T-helper 1 cell (primary cell): ENCODE measurements around the gene PRPH2.

ENCODE experiments used
- DNase-seq, 5 donors: peaks; one replicate each; pipeline ENCODE4 v3.0.0-alpha.2; 2012 to 2020
- total RNA-seq, 4 donors: gene quantifications; one replicate each; lab custom pipeline; 2026; lab: John Stamatoyannopoulos, UW

The PRPH2 gene
- total RNA-seq, result 0 to 0.15 (median 0.08) reads per million in 4 donors

- no peak for DNase-seq
Observed at GRCh38 chr6:42722497-42722896, at the start of gene PRPH2. Gene PRPH2, minus strand, starts transcription at chr6:42722597. Its CDS starts 263 bp downstream, at chr6:42722334.

GRCh38 chr6:42771741-42772100 is 49.3 kb upstream of the PRPH2 start:
- peak in 4 of 5 donors; percentile 21 to 50 (median 34) for DNase-seq

- no peak for DNase-seq
Observed at GRCh38 chr6:42769836-42770235, 47.4 kb upstream of the PRPH2 start.

GRCh38 chr6:42769051-42769450 is 46.7 kb upstream of the PRPH2 start:
- DNase-seq, result no peak

GRCh38 chr6:42766163-42766670 is 43.8 kb upstream of the PRPH2 start:
- DNase-seq, result no peak

- DNase-seq, result no peak
Observed at GRCh38 chr6:42764911-42765648, 42.7 kb upstream of the PRPH2 start.

GRCh38 chr6:42762950-42763349 is 40.6 kb upstream of the PRPH2 start:
- no peak for DNase-seq

- no peak for DNase-seq
Observed at GRCh38 chr6:42762426-42762859, 40.0 kb upstream of the PRPH2 start.

GRCh38 chr6:42761287-42762067 is 39.1 kb upstream of the PRPH2 start:
- DNase-seq, result no peak

GRCh38 chr6:42758756-42759430 is 36.5 kb upstream of the PRPH2 start:
- DNase-seq, result no peak

- DNase-seq, result no peak
Observed at GRCh38 chr6:42756722-42757121, 34.3 kb upstream of the PRPH2 start.

GRCh38 chr6:42754759-42755158 is 32.4 kb upstream of the PRPH2 start:
- DNase-seq, result no peak

GRCh38 chr6:42751055-42751454 is 28.7 kb upstream of the PRPH2 start:
- DNase-seq, result no peak

GRCh38 chr6:42748203-42748898 is 26.0 kb upstream of the PRPH2 start:
- no peak for DNase-seq

- peak; percentile 57 to 92 (median 62) for DNase-seq
Observed at GRCh38 chr6:42746463-42747391, 24.3 kb upstream of the PRPH2 start.

- DNase-seq, result peak; percentile 89 to 98 (median 93)
Observed at GRCh38 chr6:42745640-42746462, 23.5 kb upstream of the PRPH2 start, which contains the start of gene TBCC. Gene TBCC, minus strand, starts transcription at chr6:42746103. Its CDS starts 30 bp downstream, at chr6:42746073.

- DNase-seq, result peak in 3 of 5 donors; percentile 14 to 26 (median 16)
Observed at GRCh38 chr6:42745083-42745639, 22.8 kb upstream of the PRPH2 start.

- DNase-seq, result no peak
Observed at GRCh38 chr6:42744351-42744893, 22.0 kb upstream of the PRPH2 start.

- DNase-seq, result no peak
Observed at GRCh38 chr6:42742116-42742894, 19.9 kb upstream of the PRPH2 start.
